Hepatocyte (in vitro differentiated cells): ENCODE data around the gene ZNF467. TPM values are rescaled to one million over a fixed set of nuclear protein-coding genes. Genes with fewer than 3 reads are reported as not detected.

Experiments used
- DNase-seq: peaks from one replicate; pipeline ENCODE4 v3.0.0-alpha.2; 2016; ENCODE audit warnings: low spot score
- H2AFZ ChIP-seq: fragments of 200-600 bp; sonication (generic); 2 replicates; pipeline ENCODE4 v1.6.0; 2016; ENCODE audit warnings: antibody characterized with exemption, mild to moderate bottlenecking
- H3K27ac ChIP-seq: fragments of 200-600 bp; sonication (generic); 2 replicates; pipeline ENCODE4 v1.5.1; 2016; ENCODE audit warnings: mild to moderate bottlenecking
- H3K27me3 ChIP-seq: fragments of 200-600 bp; sonication (generic); 2 replicates; pipeline ENCODE4 v1.6.1; 2016
- H3K36me3 ChIP-seq: fragments of 200-600 bp; sonication (generic); replicated peaks from 2 replicates; pipeline ENCODE4 v1.5.1; 2016; ENCODE audit warnings: low read depth; ENCODE audit not compliant: insufficient read depth
- H3K4me1 ChIP-seq: fragments of 200-600 bp; sonication (generic); 2 replicates; pipeline ENCODE4 v1.5.1; 2016; ENCODE audit warnings: mild to moderate bottlenecking, moderate library complexity; ENCODE audit not compliant: insufficient read depth
- H3K4me2 ChIP-seq: fragments of 200-600 bp; sonication (generic); 2 replicates; pipeline ENCODE4 v1.6.0; 2016
- H3K4me3 ChIP-seq: fragments of 200-600 bp; sonication (generic); 2 replicates; pipeline ENCODE4 v1.5.1; 2016; ENCODE audit warnings: mild to moderate bottlenecking
- H3K79me2 ChIP-seq: fragments of 200-600 bp; sonication (generic); 2 replicates; pipeline ENCODE4 v1.6.0; 2017; ENCODE audit warnings: mild to moderate bottlenecking
- H3K9me2 ChIP-seq: fragments of 200-600 bp; sonication (generic); replicated peaks from 2 replicates; pipeline ENCODE4 v1.6.0; 2017; ENCODE audit warnings: mild to moderate bottlenecking; ENCODE audit not compliant: insufficient read depth
- H3K9me3 ChIP-seq: fragments of 200-600 bp; sonication (generic); 2 replicates; pipeline ENCODE4 v1.5.1; 2016; ENCODE audit warnings: low read depth, mild to moderate bottlenecking
- H4K20me1 ChIP-seq: fragments of 200-600 bp; sonication (generic); 2 replicates; pipeline ENCODE4 v1.6.0; 2016; ENCODE audit warnings: mild to moderate bottlenecking; ENCODE audit not compliant: insufficient read depth, poor library complexity, severe bottlenecking
- EZH2 ChIP-seq: fragments of 200-600 bp; sonication (generic); IDR thresholded peaks from 2 replicates; pipeline ENCODE4 v1.6.1; 2016; ENCODE audit warnings: antibody characterized with exemption, mild to moderate bottlenecking, borderline replicate concordance
- EZH2phosphoT487 ChIP-seq: fragments of 200-600 bp; sonication (generic); IDR thresholded peaks from one replicate; pipeline ENCODE4 v1.6.1; 2018; ENCODE audit warnings: antibody characterized with exemption, mild to moderate bottlenecking, low read depth, moderate library complexity; ENCODE audit not compliant: unreplicated experiment, severe bottlenecking
- WGBS: methylation state at CpG from one replicate; pipeline ENCODE4 v1.1.6; 2016; ENCODE audit warnings: low lambda C conversion rate; ENCODE audit errors: missing lambda C conversion rate; 5-methylcytosine and 5-hydroxymethylcytosine counted together
- polyA plus RNA-seq: library from polyadenylated mRNA; unstranded; fragments of >200 nt; fragmentation: Nextera tagmentation; extraction: Ambion mirVana; gene quantifications from 2 replicates; pipeline ENCODE4 v1.2.1, GENCODE V29; 2016
- total RNA-seq: library from RNA; depleted of rRNA; stranded (reverse); fragments of >200 nt; gene quantifications from 2 replicates; pipeline ENCODE4 v1.2.3, GENCODE V29; 2014
- TF ChIP-seq, protein P1 (sequence below): fragments of 200-600 bp; sonication (generic); IDR thresholded peaks from 2 replicates; pipeline ENCODE4 v1.5.1; 2016; ENCODE audit warnings: antibody characterized with exemption, mild to moderate bottlenecking; ENCODE audit not compliant: poor library complexity

The ZNF467 gene
- total and polyA plus RNA-seq, 2 experiments from 2014 or later = 7.8 to 15.6 TPM

DNA sequence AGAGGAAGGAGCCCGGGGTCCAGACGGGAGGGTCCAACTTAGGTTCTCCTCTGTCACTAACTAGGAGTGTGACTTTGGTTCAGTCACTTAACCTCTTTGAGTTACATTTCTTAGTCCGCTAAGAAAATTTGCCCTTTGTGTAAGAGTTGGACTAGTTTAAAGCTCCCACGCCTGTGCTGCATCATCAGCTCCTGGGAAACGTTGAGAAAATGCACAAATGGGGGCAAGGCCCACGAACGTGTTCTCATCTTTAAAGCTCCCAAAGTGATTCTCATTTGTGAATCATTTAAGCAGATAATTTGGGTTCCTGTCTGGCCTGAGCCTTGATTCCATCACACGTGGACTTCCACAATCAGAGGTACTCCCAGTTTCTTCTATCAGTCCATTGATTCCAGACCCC lies 6.3 kb downstream of the ZNF467 start:
- H3K4me3 ChIP-seq = no peak overlapping the region
- 93% methylated on average over 8 of the region's 8 CpGs for WGBS
- H3K4me2 ChIP-seq = no peak overlapping the region
- TF ChIP-seq EZH2 = no peak
- TF ChIP-seq EZH2phosphoT487 = no peak
- TF ChIP-seq, protein P1, sequence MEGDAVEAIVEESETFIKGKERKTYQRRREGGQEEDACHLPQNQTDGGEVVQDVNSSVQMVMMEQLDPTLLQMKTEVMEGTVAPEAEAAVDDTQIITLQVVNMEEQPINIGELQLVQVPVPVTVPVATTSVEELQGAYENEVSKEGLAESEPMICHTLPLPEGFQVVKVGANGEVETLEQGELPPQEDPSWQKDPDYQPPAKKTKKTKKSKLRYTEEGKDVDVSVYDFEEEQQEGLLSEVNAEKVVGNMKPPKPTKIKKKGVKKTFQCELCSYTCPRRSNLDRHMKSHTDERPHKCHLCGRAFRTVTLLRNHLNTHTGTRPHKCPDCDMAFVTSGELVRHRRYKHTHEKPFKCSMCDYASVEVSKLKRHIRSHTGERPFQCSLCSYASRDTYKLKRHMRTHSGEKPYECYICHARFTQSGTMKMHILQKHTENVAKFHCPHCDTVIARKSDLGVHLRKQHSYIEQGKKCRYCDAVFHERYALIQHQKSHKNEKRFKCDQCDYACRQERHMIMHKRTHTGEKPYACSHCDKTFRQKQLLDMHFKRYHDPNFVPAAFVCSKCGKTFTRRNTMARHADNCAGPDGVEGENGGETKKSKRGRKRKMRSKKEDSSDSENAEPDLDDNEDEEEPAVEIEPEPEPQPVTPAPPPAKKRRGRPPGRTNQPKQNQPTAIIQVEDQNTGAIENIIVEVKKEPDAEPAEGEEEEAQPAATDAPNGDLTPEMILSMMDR = no peak
- no peak overlapping the region for H2AFZ ChIP-seq
- peaks cover 8% of the 10 kb centered on the region for H3K4me1 ChIP-seq
- H3K27me3 ChIP-seq = peaks cover 65% of the 10 kb centered on the region
- no peaks in the 10 kb centered on the region for H3K79me2 ChIP-seq
- H3K36me3 ChIP-seq = no peaks in the 10 kb centered on the region
- H3K9me3 ChIP-seq = no peaks in the 10 kb centered on the region
- DNase-seq = no peak
- H3K27ac ChIP-seq = no peak overlapping the region
- peaks cover 7% of the 10 kb centered on the region for H4K20me1 ChIP-seq
- no peaks in the 10 kb centered on the region for H3K9me2 ChIP-seq

GRCh38 chr7:149766135-149766675 lies 7.2 kb downstream of the ZNF467 start:
- Histone ChIP-seq H3K4me2 (peak overlapping the region; percentile 71), H4K20me1 (peaks cover 7% of the 10 kb centered on the region), H3K4me1 (peaks cover 6% of the 10 kb centered on the region), H3K27ac (no peak overlapping the region), H3K27me3 (peaks cover 65% of the 10 kb centered on the region), H3K4me3 (no peak overlapping the region), H3K9me2 (no peaks in the 10 kb centered on the region), H3K79me2 (no peaks in the 10 kb centered on the region), H3K9me3 (no peaks in the 10 kb centered on the region), H3K36me3 (no peaks in the 10 kb centered on the region), H2AFZ (no peak overlapping the region)
- TF ChIP-seq, protein P1 = no peak
- TF ChIP-seq EZH2 = no peak
- no peak for TF ChIP-seq EZH2phosphoT487
- no peak for DNase-seq
- 37% methylated on average over 17 of the region's 18 CpGs for WGBS

- peaks cover 65% of the 10 kb centered on the region for H3K27me3 ChIP-seq
- no peaks in the 10 kb centered on the region for H3K4me1 ChIP-seq
- peak overlapping the region; percentile 71 for H3K4me2 ChIP-seq
- H3K9me3 ChIP-seq = no peaks in the 10 kb centered on the region
- H3K27ac ChIP-seq = no peak overlapping the region
- TF ChIP-seq EZH2phosphoT487 = no peak
- TF ChIP-seq EZH2 = no peak
- TF ChIP-seq, protein P1 = no peak
- no peak for DNase-seq
- 30% methylated on average over 55 of the region's 76 CpGs for WGBS
- no peaks in the 10 kb centered on the region for H3K36me3 ChIP-seq
- no peaks in the 10 kb centered on the region for H3K79me2 ChIP-seq
- no peaks in the 10 kb centered on the region for H3K9me2 ChIP-seq
- peaks cover 7% of the 10 kb centered on the region for H4K20me1 ChIP-seq
- H2AFZ ChIP-seq = no peak overlapping the region
- no peak overlapping the region for H3K4me3 ChIP-seq
Observed at GRCh38 chr7:149765399-149766121, 7.8 kb downstream of the ZNF467 start.
